GM12878 (cell line): ENCODE measurements around the gene TDRD12. TPM values are rescaled to one million over a fixed set of nuclear protein-coding genes. Genes with fewer than 3 reads are reported as not detected.

Experiments used
- ATAC-seq: fragments of 200-7000 bp; cut with Tn5 transposase; 3 replicates; pipeline ENCODE4 v1.9.1; 2020; ENCODE audit warnings: mild to moderate bottlenecking, moderate library complexity
- BruUV-seq: library from RNA; stranded (reverse); fragments of 400-500 nt; replicated peaks from 2 replicates; lab custom pipeline; 2021; lab: Mats Ljungman, UMichigan
- CTCF ChIA-PET: fragments of 300-600 bp; sonication (Branson Sonifier 250); formaldehyde crosslinking; extraction: SDS; loops from one replicate; lab custom pipeline; 2021; ENCODE audit warnings: inconsistent platforms; lab: Yijun Ruan, JAX
- POLR2A ChIA-PET: fragments of 350-600 bp; formaldehyde crosslinking; extraction: SDS; loops from one replicate; lab custom pipeline; 2021; ENCODE audit warnings: inconsistent platforms; lab: Charles Lee
- RAD21 ChIA-PET: fragments of 300-600 bp; sonication (Branson Sonifier 250); formaldehyde crosslinking; loops from one replicate; lab custom pipeline; 2023; ENCODE audit warnings: antibody characterized with exemption; ENCODE audit not compliant: unreplicated experiment; lab: Charles Lee
- SMC1A ChIA-PET: fragments of 300-600 bp; sonication (Branson Sonifier 250); formaldehyde crosslinking; loops from one replicate; lab custom pipeline; 2023; ENCODE audit not compliant: unreplicated experiment, uncharacterized antibody; lab: Charles Lee
- DNase-seq: peaks from one replicate; pipeline ENCODE4 v3.0.0-alpha.2; 2011; ENCODE audit warnings: low read depth, low spot score
- FAIRE-seq: peaks from 3 replicates; lab custom pipeline; 2011; peaks lifted over from hg19 to GRCh38; lab: Jason Lieb, UNC
- H2AFZ ChIP-seq: 2 replicates; pipeline ENCODE4 v1.6.0; 2011; ENCODE audit warnings: low read depth, low read length, control low read depth; ENCODE audit not compliant: control insufficient read depth
- H3K27ac ChIP-seq: 2 replicates; pipeline ENCODE4 v1.5.1; 2011; ENCODE audit warnings: control low read depth; ENCODE audit not compliant: control insufficient read depth, insufficient read depth
- H3K27me3 ChIP-seq, 2 experiments: replicated peaks in 1 of 2; 2 replicates each; pipeline versions ENCODE4 v1.6.0 to v1.6.1; 2011; ENCODE audit warnings: low read length in 1 of 2; ENCODE audit not compliant: control insufficient read depth in 2 of 2, insufficient read depth in 2 of 2
- H3K36me3 ChIP-seq, 2 experiments: 2 replicates each; pipeline ENCODE4 v1.5.1; 2011; ENCODE audit warnings: low read length in 1 of 2; ENCODE audit not compliant: control insufficient read depth in 2 of 2, insufficient read depth in 2 of 2
- H3K4me1 ChIP-seq: 2 replicates; pipeline ENCODE4 v1.6.1; 2011; ENCODE audit warnings: mild to moderate bottlenecking, low read length, moderate library complexity, mixed read lengths; ENCODE audit not compliant: control insufficient read depth, insufficient read depth
- H3K4me2 ChIP-seq: 2 replicates; pipeline ENCODE4 v1.6.0; 2011; ENCODE audit warnings: control low read depth; ENCODE audit not compliant: control insufficient read depth, insufficient read depth
- H3K4me3 ChIP-seq: fragments of 200-600 bp; sonication (generic); 2 replicates; pipeline ENCODE4 v1.5.1; 2016
- H3K79me2 ChIP-seq: 2 replicates; pipeline ENCODE4 v1.6.0; 2011; ENCODE audit warnings: low read length; ENCODE audit not compliant: control insufficient read depth, insufficient read depth
- H3K9ac ChIP-seq: 2 replicates; pipeline ENCODE4 v1.8.0; 2011; ENCODE audit warnings: low read length, control low read depth, mixed read lengths; ENCODE audit not compliant: control insufficient read depth, insufficient read depth
- H3K9me3 ChIP-seq: replicated peaks from 3 replicates; pipeline ENCODE4 v1.5.1; 2011; ENCODE audit warnings: mild to moderate bottlenecking, low read length; ENCODE audit not compliant: control insufficient read depth, insufficient read depth
- H4K20me1 ChIP-seq: 2 replicates; pipeline ENCODE4 v1.6.0; 2011; ENCODE audit not compliant: control insufficient read depth, insufficient read depth
- BCL11A ChIP-seq: IDR thresholded peaks from 2 replicates; pipeline ENCODE4 v1.6.1; 2011; ENCODE audit warnings: low read depth, low read length
- DPF2 ChIP-seq: fragments of 450-650 bp; IDR thresholded peaks from 2 replicates; pipeline ENCODE4 v1.6.1; 2017; ENCODE audit warnings: mild to moderate bottlenecking
- EGR1 ChIP-seq, 2 experiments: IDR thresholded peaks; 1 replicate in 1 of 2; 2 replicates in 1 of 2; pipeline ENCODE4 v1.6.1; 2011 to 2012; ENCODE audit warnings: low read depth in 2 of 2, low read length in 2 of 2, borderline replicate concordance in 1 of 2, mild to moderate bottlenecking in 1 of 2, moderate library complexity in 1 of 2
- MTA3 ChIP-seq: IDR thresholded peaks from 2 replicates; pipeline ENCODE4 v1.6.1; 2012; ENCODE audit warnings: low read length, inconsistent platforms, borderline replicate concordance
- POLR2A ChIP-seq: IDR thresholded peaks from 2 replicates; pipeline ENCODE4 v1.6.1; 2011; ENCODE audit warnings: low read depth, mild to moderate bottlenecking, low read length
- SRF ChIP-seq, 2 experiments: IDR thresholded peaks; 2 replicates each; pipeline ENCODE4 v1.6.1; 2011; ENCODE audit warnings: low read depth in 2 of 2, low read length in 2 of 2, mild to moderate bottlenecking in 1 of 2, moderate library complexity in 1 of 2
- TCF7 ChIP-seq: IDR thresholded peaks from 2 replicates; pipeline ENCODE4 v1.6.1; 2014; ENCODE audit warnings: antibody characterized with exemption, borderline replicate concordance
- WRNIP1 ChIP-seq: IDR thresholded peaks from 2 replicates; pipeline ENCODE4 v1.6.1; 2011; ENCODE audit warnings: low read depth, low read length, improper control_type of control experiment, borderline replicate concordance
- ZBED1 ChIP-seq: IDR thresholded peaks from 2 replicates; pipeline ENCODE4 v1.6.1; 2016; ENCODE audit warnings: borderline replicate concordance
- ZSCAN29 ChIP-seq: fragments of 450-650 bp; IDR thresholded peaks from 2 replicates; pipeline ENCODE4 v1.6.1; 2017; ENCODE audit warnings: mild to moderate bottlenecking, moderate library complexity
- WGBS: methylation state at CpG from one replicate; pipeline ENCODE4 v1.1.6; 2016; ENCODE audit warnings: low lambda C conversion rate; ENCODE audit not compliant: insufficient replicate concordance, insufficient coverage; ENCODE audit errors: missing lambda C conversion rate; 5-methylcytosine and 5-hydroxymethylcytosine counted together
- in situ Hi-C: fragments of 300-500 bp; cut with MboI; formaldehyde crosslinking; loops from 9 replicates; pipeline ENCODE4 v1.14.3; 2018; ENCODE audit warnings: mixed read lengths
- intact Hi-C: fragments of 100-400 bp; cut with micrococcal nuclease; formaldehyde crosslinking; loops from one replicate; pipeline ENCODE4 v1.14.2; 2022; ENCODE audit not compliant: unreplicated experiment
- polyA plus RNA-seq, 11 experiments: library from polyadenylated mRNA; depleted of rRNA in 4 of 11; unstranded in 6 of 11; stranded (reverse) in 5 of 11; fragments of >200 nt; fragmentation: Nextera tagmentation in 4 of 11; fragmentation: Illumina TruSeq in 1 of 11; extraction: Ambion mirVana in 4 of 11; extraction: Trizol in 1 of 11; gene quantifications; 1 replicate in 1 of 11; 2 replicates in 10 of 11; pipeline versions ENCODE4 v1.2.1 to v1.2.3, GENCODE V29; 2011 to 2016; ENCODE audit warnings: inconsistent platforms in 2 of 11, missing spikeins in 2 of 11, low read depth in 1 of 11
- total RNA-seq, 4 experiments: library from RNA; depleted of rRNA in 3 of 4; stranded (reverse); fragments of >200 nt in 3 of 4; fragmentation: Illumina TruSeq in 1 of 4; extraction: Trizol in 1 of 4; gene quantifications; 2 replicates each; pipeline versions ENCODE4 v1.2.1 to v1.2.3, GENCODE V29; 2013 to 2021
- TF ChIP-seq, protein P1 (sequence below), 3 experiments: IDR thresholded peaks in 2 of 3; conservative IDR thresholded peaks in 1 of 3; 2 replicates each; pipeline ENCODE4 v1.5.1; 2011; ENCODE audit warnings: low read depth in 3 of 3, low read length in 3 of 3, mild to moderate bottlenecking in 3 of 3, control low read depth in 2 of 3, moderate library complexity in 2 of 3, inconsistent platforms in 1 of 3, mixed read lengths in 1 of 3; ENCODE audit not compliant: control insufficient read depth in 2 of 3, insufficient read depth in 1 of 3; ENCODE audit errors: extremely low read depth in 1 of 3

The TDRD12 gene
- total and polyA plus RNA-seq, 10 of the 15 experiments (the other 5 are each of a cell fraction or from before 2014, with no cell fraction given): 0.08 to 0.15 TPM; not detected in 8

DNA sequence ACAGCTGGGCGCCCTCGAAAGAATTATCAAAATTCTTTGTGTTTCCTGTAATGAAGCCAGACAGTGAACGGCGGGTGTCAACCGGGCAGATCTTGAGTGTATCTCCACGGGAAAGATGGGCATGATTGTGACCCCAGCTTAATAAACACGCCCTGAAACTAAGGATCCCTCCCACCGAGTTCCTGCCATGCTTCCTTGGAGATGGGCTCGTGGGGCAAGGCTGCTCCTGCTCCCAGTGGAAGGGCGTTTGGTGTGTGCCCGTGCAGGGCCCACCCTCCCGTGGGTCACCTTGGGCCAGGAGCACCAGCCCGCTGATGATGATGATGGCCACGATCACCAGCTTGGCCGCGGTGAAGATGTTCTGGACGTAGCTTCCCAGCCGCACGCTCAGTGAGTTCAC lies 142.6 kb downstream of the TDRD12 start:
- in situ Hi-C loops: no loop called here
- RAD21 ChIA-PET: no interaction called here

More for the DNA sequence above, 142.6 kb downstream of the TDRD12 start:
- SMC1A ChIA-PET: no interaction called here
- intact Hi-C loops: no loop called here
- CTCF ChIA-PET: no interaction called here
- Histone ChIP-seq H3K4me2 (no peak overlapping the region), H3K4me1 (no peaks in the 10 kb centered on the region), H3K79me2 (no peaks in the 10 kb centered on the region), H2AFZ (no peak overlapping the region), H3K27me3 (no peaks in the 10 kb centered on the region), H3K9me3 (no peaks in the 10 kb centered on the region), H3K36me3 (no peaks in the 10 kb centered on the region), H3K9ac (no peak overlapping the region), H3K27ac (no peak overlapping the region), H4K20me1 (no peaks in the 10 kb centered on the region), H3K4me3 (no peak overlapping the region)
- no TSS peak for BruUV-seq
- DNase-seq (no peak), FAIRE-seq (no peak), ATAC-seq (no peak)
- POLR2A ChIA-PET: no interaction called here
- WGBS: 53% methylated on average over 19 of the region's 19 CpGs
- TF ChIP-seq EGR1 (IDR thresholded peaks at IDR 0.05; ENCODE audit: borderline replicate concordance in 1 of 2, low read depth in 2 of 2, low read length in 2 of 2): no peak
- no peak for TF ChIP-seq ZSCAN29
- no peak for TF ChIP-seq POLR2A
- no peak for TF ChIP-seq TCF7
- TF ChIP-seq WRNIP1: no peak
- no peak for TF ChIP-seq SRF (IDR thresholded peaks at IDR 0.05; ENCODE audit: low read depth in 2 of 2, low read length in 2 of 2)
- TF ChIP-seq, protein P1, sequence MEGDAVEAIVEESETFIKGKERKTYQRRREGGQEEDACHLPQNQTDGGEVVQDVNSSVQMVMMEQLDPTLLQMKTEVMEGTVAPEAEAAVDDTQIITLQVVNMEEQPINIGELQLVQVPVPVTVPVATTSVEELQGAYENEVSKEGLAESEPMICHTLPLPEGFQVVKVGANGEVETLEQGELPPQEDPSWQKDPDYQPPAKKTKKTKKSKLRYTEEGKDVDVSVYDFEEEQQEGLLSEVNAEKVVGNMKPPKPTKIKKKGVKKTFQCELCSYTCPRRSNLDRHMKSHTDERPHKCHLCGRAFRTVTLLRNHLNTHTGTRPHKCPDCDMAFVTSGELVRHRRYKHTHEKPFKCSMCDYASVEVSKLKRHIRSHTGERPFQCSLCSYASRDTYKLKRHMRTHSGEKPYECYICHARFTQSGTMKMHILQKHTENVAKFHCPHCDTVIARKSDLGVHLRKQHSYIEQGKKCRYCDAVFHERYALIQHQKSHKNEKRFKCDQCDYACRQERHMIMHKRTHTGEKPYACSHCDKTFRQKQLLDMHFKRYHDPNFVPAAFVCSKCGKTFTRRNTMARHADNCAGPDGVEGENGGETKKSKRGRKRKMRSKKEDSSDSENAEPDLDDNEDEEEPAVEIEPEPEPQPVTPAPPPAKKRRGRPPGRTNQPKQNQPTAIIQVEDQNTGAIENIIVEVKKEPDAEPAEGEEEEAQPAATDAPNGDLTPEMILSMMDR (IDR thresholded peaks at IDR 0.05 in 2 of 3, conservative IDR thresholded peaks at IDR 0.05 in 1 of 3; ENCODE audit: control insufficient read depth in 2 of 3, extremely low read depth in 1 of 3, insufficient read depth in 1 of 3, low read depth in 3 of 3, low read length in 3 of 3): no peak
- no peak for TF ChIP-seq MTA3
- TF ChIP-seq BCL11A: no peak
- no peak for TF ChIP-seq DPF2
- no peak for TF ChIP-seq ZBED1
